Epithelial cell of proximal tubule (primary cell): Measurements from ENCODE around the gene PDAP1. TPM values are rescaled to one million over a fixed set of nuclear protein-coding genes. Genes with fewer than 3 reads are reported as not detected.

ENCODE experiments used
- DNase-seq: peaks from one replicate; pipeline ENCODE4 v3.0.0-alpha.2; 2011; ENCODE audit warnings: low read depth
- H3K4me3 ChIP-seq: 2 replicates; pipeline ENCODE4 v1.5.1; 2011; ENCODE audit warnings: low read depth, mild to moderate bottlenecking, low read length
- CTCF ChIP-seq: conservative IDR thresholded peaks from 2 replicates; pipeline ENCODE4 v1.5.1; 2012; ENCODE audit warnings: low read depth, mild to moderate bottlenecking, low read length
- total RNA-seq: library from RNA; depleted of rRNA; stranded (reverse); fragments of >200 nt; gene quantifications from 2 replicates; pipeline ENCODE4 v1.2.3, GENCODE V29; 2015

The PDAP1 gene
- 123 and 159 TPM in 2 replicates for total RNA-seq

GRCh38 chr7:99408379-99409191 lies at the start of gene PDAP1, which contains the start of gene BUD31:
PDAP1 (minus strand) TSS chr7:99408597; CDS start chr7:99408548, 49 bp downstream.
BUD31 (plus strand) TSS chr7:99408969; CDS start chr7:99411093, 2,124 bp downstream.
- peak; percentile 7 for TF ChIP-seq CTCF

GRCh38 chr7:99457650-99458493 lies 49.5 kb upstream of the PDAP1 start:
- DNase-seq, result no peak
- no peak for TF ChIP-seq CTCF
- H3K4me3 ChIP-seq, result no peak overlapping the region

More at GRCh38 chr7:99408379-99409191, at the start of gene PDAP1, which contains the start of gene BUD31:
- peak within 1 kb of the TSS; percentile 95 for H3K4me3 ChIP-seq
- DNase-seq, result peak; percentile 72

GRCh38 chr7:99457050-99457649 lies 48.8 kb upstream of the PDAP1 start:
- no peak for TF ChIP-seq CTCF
- no peak overlapping the region for H3K4me3 ChIP-seq
- DNase-seq, result no peak

- no peak overlapping the region for H3K4me3 ChIP-seq
- no peak for TF ChIP-seq CTCF
- no peak for DNase-seq
These were observed 47.9 kb upstream of the PDAP1 start for GRCh38 chr7:99456288-99456687.

GRCh38 chr7:99455874-99456273 lies 47.5 kb upstream of the PDAP1 start:
- no peak for DNase-seq
- H3K4me3 ChIP-seq, result no peak overlapping the region
- no peak for TF ChIP-seq CTCF

- no peak overlapping the region for H3K4me3 ChIP-seq
- TF ChIP-seq CTCF, result no peak
These were observed 44.7 kb upstream of the PDAP1 start for GRCh38 chr7:99453105-99453504.

More at GRCh38 chr7:99453105-99453504, 44.7 kb upstream of the PDAP1 start:
- DNase-seq, result no peak
